Stimulated activated CD8-positive, alpha-beta memory T cell treated with anti-CD3 and anti-CD28 coated beads, Interleukin-7, amount 100 ng/mL, for 1 hour (primary cell): Measurements from ENCODE around the gene DIS3L2.
A peak's percentile ranks its signal among the peaks of the same experiment; 100 is the strongest.
"Not testable (repeated sequence)": the region's sequence is repeated elsewhere in the genome, so short reads cannot be mapped to it uniquely, and the experiment has no call there.

Source experiments
- DNase-seq, 2 donors: peaks; one replicate each; pipeline ENCODE4 v3.0.0-alpha.2; 2020; ENCODE audit warnings: low read depth in 2 of 2

DIS3L2 gene

GRCh38 chr2:232295971-232296370, 334.5 kb downstream of the DIS3L2 start:
- DNase-seq, result no peak

DNA sequence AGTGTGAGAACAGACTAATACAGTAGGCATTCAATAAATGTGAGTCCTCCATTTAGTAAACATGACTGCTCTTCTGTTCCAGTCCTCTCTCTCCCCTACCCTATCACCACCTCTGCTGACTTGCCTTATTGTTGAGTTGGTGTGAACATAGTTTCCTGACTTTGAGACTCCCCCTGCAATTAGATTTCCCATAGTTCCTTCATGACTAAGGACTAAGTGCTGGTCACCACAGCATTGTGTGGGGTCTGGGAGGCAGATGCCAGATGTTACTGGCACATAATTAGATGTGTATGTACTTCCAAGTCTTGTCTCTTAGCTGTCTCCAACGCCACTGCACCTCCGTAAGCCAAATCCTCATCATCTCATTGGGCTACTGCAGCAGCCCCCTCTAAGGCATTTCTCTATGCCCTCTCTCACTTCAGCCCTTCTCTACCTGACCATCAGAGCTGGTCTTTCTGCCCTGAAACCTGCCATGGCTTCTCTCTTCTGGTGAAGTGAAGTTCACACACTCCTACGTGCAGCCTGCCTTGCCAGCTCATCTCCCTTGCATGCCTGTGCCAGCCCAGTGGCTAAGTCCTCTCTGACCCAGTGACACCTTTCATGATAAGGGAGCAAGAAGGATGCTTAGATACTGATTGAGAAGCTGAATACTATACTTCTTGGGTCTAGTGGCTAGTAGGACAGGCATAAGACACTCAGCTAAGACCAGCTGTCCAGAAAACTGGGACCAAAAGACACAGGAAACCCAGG, 335.4 kb downstream of the DIS3L2 start:
- DNase-seq, result no peak

DNA sequence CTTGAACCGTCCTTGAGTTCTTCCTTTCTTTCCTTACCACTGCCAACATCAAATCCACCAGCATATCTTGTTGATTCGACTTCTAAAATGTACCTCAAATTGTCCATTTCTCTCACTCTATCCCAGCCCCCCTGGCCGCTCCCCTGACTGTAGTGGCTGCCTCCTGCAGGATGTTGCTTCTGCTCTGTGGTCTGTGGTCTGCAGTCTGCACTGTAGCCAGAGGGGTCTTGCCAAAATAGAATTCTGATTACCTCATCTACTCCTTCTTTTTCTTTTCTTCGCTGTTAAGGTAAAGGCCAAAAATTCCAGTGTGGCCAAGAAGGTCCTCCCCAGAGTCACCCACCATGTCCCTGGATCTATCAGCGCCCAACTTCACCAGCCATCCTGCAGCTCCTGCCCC, 337.6 kb downstream of the DIS3L2 start:
- DNase-seq, result no peak

DNA sequence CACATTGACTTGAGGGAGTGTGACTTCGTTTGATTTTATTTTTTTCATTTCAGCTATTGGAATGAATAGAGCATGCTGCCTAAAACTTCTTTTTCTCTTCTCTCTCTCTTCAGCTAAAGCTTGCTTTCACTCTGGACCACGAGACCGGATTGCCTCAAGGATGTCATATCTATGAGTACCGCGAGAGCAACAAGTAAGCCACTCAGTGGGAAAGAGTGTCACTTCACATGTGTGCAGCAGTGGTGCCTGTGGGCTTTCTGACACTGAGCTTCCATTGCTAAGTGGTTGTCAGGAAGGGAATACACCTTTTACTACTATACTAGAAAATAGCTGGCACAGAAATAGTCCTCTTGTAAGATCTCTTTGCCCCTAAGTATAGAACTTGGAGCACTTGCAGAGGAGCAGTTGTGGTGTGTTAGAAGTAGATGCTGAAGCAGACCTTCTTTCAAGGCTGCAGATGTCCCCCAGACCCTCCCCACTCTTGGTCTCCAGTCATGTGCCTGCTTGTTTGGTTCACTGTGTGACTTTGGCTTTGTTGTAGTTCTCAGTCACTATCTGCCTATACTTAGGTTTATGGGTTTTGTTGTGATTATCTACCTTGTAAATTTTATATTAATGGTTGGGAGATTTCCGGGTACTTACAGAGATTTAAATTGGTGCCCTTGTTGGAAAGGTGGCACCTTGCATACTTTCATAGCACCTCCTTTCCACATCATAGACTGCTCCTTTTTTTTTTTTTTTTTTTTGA, 338.6 kb downstream of the DIS3L2 start:
- DNase-seq, result no peak

GRCh38 chr2:232300894-232301387, 339.4 kb downstream of the DIS3L2 start:
- no peak for DNase-seq

GRCh38 chr2:232304236-232304635, 342.7 kb downstream of the DIS3L2 start:
- DNase-seq, result no peak

DNA sequence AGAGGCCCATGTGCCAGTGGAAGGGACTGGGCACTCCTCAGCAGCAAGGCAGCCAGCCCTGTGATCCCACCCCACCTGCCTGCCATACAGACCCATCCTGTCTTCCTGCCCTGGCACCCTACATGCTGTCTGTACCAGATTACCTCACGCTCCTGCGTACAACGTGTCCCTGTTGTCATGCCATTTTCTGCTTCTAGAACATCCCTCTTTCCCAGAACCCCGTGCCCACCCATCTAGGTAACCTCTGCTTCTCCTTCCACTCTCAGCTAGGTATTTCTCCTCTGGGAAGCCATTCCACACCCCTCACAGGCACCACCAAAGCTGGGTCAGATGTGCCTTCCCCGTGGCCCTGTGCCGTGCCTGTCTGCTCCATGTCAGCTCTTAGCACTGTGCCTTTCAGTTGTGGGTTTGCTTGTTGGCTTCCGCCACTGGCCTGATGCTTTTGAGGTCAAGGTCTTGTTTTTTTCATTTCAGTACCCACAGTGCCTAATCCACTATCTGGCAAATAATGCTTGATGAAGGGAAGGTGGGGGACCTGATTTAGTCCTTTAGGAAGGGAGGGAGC, 345.3 kb downstream of the DIS3L2 start:
- no peak for DNase-seq

GRCh38 chr2:232307854-232308253, 346.3 kb downstream of the DIS3L2 start:
- no peak for DNase-seq

GRCh38 chr2:232308986-232309385, 347.5 kb downstream of the DIS3L2 start:
- DNase-seq, result no peak

DNA sequence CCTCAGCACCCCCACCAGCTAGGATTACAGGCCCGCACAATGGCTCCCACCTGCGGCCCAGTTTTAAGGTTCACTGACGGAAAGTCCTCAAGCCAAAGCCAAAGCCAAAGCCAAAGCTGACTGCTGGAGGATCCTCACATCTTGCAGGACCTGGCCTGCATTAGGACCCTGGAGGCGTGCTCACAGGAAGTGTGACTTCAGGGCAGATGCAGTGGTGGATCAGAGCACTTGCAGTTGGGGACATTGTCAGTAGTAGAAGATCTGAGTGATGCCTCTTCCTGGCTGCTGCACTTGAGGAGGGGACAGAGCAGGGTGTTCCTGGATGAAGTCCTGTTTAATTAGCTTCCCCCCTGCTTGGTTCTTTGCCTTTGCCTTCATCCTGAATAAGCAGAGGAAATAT, 348.1 kb downstream of the DIS3L2 start:
- no peak for DNase-seq

- no peak for DNase-seq
Measured at GRCh38 chr2:232310121-232310520, 348.6 kb downstream of the DIS3L2 start.

GRCh38 chr2:232310696-232311095, 349.2 kb downstream of the DIS3L2 start:
- no peak for DNase-seq

DNA sequence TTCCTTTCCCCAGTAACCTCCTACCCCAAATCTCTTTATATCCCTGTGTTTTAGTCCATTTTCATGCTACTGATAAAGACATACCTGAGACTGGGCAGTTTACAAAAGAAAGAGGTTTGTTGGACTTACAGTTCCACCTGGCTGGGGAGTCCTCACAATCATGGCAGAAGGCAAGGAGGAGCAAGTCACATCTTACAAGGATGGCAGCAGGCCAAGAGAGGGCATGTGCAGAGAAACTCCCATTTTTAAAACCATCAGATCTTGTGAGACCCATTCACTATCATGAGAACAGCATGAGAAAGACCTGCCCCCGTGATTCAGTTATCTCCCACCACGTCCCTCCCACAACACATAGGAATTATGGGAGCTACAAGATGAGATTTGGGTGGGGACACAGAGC, 352.1 kb downstream of the DIS3L2 start:
- not testable (repeated sequence) for DNase-seq

GRCh38 chr2:232315049-232315922, 353.8 kb downstream of the DIS3L2 start:
- peak; percentile 52 to 57 for DNase-seq

DNA sequence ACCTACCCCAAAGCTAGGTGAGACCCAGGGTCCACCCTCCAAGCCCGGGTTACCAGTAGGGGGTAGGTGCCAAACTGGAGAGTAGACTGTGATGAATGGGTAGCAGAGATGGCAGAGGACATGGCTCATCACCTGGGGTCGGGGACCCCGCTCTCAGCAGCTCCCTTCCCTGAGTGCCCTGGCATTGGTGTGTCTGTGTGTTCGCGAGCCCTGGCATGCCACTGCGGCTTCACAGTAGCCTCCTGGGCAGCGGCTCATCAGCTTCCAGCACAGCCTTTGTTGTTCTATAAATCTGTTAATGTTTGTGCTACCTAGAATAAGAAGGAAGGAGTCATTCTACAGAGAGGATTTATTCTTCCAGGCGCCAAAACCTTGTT, 354.4 kb downstream of the DIS3L2 start:
- DNase-seq, result no peak

GRCh38 chr2:232316461-232317330, 355.2 kb downstream of the DIS3L2 start:
- no peak for DNase-seq

DNA sequence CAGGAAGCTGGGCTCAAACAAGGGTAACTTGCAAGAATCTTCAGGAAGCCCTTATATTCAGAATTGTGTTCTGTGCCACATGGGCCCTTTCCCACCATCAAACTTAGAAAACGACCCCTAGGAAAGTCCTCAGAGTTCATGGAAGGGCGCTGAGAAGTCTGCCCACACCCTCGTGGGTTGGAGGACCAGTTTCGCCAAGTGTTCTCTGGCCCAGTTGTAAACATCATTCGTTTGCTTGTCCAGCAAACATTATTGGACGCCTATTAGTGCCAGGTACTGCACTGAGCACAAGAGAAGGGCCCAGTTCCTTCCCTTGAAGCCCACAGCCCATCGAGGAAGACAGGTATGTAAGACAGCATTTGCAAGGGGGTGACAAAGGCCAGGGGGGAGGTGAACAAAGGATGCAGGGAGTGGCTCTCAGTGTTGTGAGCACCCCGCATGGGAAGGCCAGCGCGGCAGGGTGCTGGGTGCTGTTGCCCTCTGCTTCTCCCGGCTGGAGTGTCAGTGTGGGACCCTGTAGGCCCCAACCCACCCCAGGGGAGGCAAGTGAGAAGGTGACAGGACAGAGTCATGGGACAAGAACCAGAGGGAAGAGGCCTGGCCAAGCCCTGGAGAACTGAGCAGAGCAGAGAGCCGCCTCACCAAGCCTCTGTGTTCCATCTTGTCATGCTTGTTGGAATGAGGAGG, 356.8 kb downstream of the DIS3L2 start:
- DNase-seq, result no peak

DNA sequence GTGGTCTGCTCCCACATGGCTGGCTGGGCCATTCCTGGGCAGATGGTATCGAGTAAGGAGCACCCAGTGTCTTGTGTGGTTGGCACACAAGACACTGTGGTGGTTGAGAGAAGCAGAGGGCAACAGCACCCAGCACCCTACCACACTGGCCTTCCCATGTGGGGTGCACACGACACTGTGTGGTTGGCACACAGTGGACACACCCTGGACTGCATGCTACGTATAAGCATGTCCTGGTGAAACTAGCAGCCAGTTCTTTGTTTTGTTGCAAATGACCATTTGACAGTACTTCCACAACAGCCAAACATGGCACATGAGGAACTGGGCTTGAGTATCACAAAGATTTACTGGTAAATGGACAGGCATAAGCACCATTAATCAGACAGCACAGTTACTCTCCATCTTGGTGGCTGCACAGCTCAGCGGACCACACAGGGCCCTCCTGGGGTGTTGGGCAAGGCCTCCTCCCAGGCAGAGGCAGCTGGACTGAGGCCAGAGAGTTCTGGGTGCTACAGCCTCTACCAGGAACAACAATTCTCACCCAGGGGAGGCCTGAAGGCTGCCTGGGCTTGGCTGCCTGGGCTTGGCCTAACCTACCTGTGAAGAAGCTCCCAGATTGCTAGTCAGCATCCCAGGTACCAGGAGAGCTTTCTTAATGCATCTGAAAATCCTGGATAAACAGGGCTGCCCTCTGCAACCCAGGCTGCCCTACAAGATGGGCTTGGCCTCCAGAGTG, 357.7 kb downstream of the DIS3L2 start:
- DNase-seq, result no peak

DNA sequence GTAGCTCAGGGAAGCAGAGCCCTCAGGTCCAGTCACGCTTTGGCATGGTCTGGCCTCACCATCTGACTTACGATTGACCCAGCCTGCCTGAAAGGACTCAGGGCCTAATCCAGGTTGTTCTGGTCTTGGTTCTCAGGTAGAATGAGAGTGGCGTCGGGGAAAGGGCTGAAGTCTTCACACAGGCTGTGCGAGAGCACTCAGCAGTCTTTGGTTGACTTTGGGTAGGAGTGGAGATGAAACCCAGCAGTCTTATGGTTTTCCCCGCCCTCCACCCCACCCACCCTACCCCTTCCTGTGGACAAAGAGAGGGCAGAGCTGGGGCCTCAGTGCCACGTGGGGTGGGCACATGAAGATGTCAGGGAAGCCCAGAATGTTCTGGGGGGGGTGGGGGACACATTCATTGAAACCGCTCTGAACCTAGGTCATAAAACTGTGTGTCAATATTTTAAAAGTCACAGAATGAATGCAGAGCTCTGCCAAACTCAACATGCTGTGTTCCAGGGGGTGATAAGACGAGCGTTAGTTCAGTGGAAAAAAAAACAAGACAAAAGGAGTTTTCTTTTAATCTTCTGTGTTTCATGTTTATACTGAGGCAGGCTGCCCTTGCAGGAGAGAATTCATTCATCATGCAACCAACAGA, 358.4 kb downstream of the DIS3L2 start:
- no peak for DNase-seq
